HUES6 (cell line): ENCODE results near the gene PPP1CA.

Experiments
- H3K27ac ChIP-seq: 2 replicates; pipeline ENCODE4 v1.7.0; 2013; ENCODE audit warnings: low read depth, mild to moderate bottlenecking, low read length, inconsistent platforms
- H3K27me3 ChIP-seq: 2 replicates; pipeline ENCODE4 v1.6.1; 2013; ENCODE audit warnings: low read length; ENCODE audit not compliant: control insufficient read depth, insufficient read depth
- H3K36me3 ChIP-seq: 2 replicates; pipeline ENCODE4 v1.6.1; 2013; ENCODE audit warnings: low read length; ENCODE audit not compliant: control insufficient read depth, insufficient read depth
- H3K4me1 ChIP-seq: 2 replicates; pipeline ENCODE4 v1.6.1; 2013; ENCODE audit warnings: low read length; ENCODE audit not compliant: control insufficient read depth, insufficient read depth
- H3K4me3 ChIP-seq: 2 replicates; pipeline ENCODE4 v1.5.1; 2013; ENCODE audit warnings: low read depth, low read length
- H3K9ac ChIP-seq: one replicate; pipeline ENCODE4 v1.6.1; 2013; ENCODE audit warnings: mild to moderate bottlenecking, low read length
- H3K9me3 ChIP-seq: 2 replicates; pipeline ENCODE4 v1.6.1; 2013; ENCODE audit warnings: low read depth, low read length; ENCODE audit not compliant: control insufficient read depth, insufficient read depth

PPP1CA gene

DNA sequence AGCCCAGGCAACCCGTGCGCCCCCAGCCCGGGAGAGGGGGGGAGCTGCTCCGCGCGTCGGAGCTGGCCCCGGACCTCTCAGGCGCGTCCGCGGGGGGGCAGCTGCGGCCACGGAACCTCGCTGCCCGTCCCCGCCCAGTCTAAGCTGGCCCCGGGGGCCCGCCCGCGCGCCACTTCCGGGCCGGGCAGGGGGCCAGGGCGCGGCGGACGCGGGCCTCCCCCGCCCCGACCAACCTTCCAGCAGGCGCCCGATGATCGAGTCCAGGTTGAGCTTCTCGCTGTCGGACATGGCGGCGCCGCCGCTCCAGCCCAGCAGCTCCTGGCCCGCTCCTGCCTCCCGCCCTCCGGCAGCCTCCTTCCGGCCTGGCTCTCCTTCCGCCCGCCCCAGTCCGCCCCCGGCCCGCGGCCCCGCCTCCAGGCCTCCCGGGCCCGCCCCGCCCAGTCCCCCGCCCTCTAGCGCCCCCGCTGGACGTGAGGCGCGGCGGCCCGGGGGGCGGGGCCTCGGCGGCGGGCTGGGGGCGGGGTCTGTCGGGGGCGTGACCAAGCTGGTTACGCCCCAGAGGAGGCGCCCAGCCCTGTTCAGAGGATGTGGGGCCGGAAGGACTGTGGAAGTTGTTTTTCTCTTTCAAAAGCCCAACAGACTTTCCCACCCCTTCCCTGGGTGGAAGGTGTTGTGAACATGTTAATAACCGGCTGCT is at the start of gene PPP1CA:
TSS of gene PPP1CA (minus strand) at position 364 of the 697 bp plus-strand sequence. CDS start at position 288, 76 bp downstream.
- Histone ChIP-seq H3K9ac (peak within 1 kb of the TSS; percentile 90), H3K27ac (peak within 1 kb of the TSS; percentile 89), H3K27me3 (no peaks in the 10 kb centered on the region), H3K36me3 (peaks cover 33% of the 10 kb centered on the region), H3K4me1 (peaks cover 23% of the 10 kb centered on the region), H3K9me3 (no peaks in the 10 kb centered on the region), H3K4me3 (peak within 1 kb of the TSS; percentile 85)

DNA sequence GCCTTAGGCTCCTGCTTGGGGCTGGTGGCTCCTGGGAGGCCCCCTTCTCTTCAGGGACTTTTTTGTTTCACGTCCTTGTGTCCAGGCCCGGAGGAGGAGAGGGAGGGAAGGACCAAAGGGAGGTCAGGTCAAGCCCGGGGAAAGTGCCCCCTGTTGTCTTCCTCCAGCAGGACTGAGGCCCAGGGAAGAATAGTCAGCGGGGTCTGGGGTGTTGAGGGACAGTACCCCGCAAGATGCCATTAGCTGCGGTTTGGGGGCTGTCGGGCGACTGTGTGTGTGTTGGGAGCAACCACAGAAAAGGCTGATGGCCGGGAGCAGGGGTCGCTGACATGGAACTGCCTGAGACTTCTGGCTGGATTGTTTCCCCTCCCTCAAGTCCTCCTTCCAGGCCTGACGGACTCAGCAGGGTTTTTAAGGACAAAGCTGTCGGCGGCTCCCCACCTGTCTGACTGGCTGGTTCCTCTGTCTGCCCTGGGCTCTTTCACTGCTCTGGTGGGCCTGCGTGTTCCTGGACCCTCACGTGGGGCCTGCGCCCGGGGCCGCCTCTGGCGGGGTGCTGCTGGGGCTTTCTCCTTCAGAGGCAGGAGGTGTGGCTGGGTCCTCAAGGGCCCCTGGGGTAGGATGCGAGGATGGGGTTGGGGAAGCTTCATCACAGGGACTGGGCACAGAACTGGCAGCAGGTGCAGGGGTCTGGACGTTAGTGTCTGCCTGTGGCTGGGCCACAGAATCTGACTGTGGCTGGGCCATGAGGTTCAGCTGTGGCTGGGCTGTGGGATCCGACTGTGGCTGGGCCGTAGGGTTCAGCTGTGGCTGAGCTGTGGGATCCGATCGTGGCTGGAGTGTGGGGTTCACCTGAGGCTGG is 49.4 kb upstream of the PPP1CA start:
- no peaks in the 10 kb centered on the region for H3K9me3 ChIP-seq
- no peaks in the 10 kb centered on the region for H3K4me1 ChIP-seq
- no peak overlapping the region for H3K27ac ChIP-seq
- no peak overlapping the region for H3K9ac ChIP-seq
- H3K4me3 ChIP-seq = no peak overlapping the region
- no peaks in the 10 kb centered on the region; the same call in 1 of the 2 replicates for H3K27me3 ChIP-seq
- no peaks in the 10 kb centered on the region for H3K36me3 ChIP-seq

GRCh38 chr11:67449116-67449844 is 47.6 kb upstream of the PPP1CA start:
- Histone ChIP-seq H3K9ac (no peak overlapping the region), H3K4me1 (no peaks in the 10 kb centered on the region), H3K27me3 (no peaks in the 10 kb centered on the region; the same call in 1 of the 2 replicates), H3K27ac (no peak overlapping the region), H3K9me3 (no peaks in the 10 kb centered on the region), H3K36me3 (no peaks in the 10 kb centered on the region), H3K4me3 (no peak overlapping the region)

GRCh38 chr11:67448220-67448609 is 46.6 kb upstream of the PPP1CA start:
- Histone ChIP-seq H3K27ac (no peak overlapping the region), H3K4me3 (no peak overlapping the region), H3K9me3 (no peaks in the 10 kb centered on the region), H3K9ac (no peak overlapping the region), H3K36me3 (no peaks in the 10 kb centered on the region), H3K27me3 (no peaks in the 10 kb centered on the region; the same call in 1 of the 2 replicates), H3K4me1 (no peaks in the 10 kb centered on the region)

DNA sequence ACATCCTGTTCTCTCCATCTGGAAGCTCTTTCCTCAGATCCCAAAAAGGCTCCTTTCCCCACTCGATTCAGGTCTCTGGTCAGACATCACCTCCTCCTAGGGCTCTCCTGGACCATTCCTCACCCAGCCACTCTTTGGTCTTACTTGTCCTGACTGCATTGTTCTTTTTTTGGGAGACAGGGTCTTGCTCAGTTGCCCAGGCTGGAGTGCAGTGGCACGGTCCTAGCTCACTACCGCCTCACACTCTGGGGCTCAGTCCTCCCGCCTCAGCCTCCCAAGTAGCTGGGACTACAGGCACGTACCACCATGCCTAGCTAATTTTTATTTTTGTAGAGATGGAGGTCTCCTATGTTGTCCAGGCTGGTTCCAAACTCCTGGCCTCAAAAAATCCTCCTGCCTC is 43.9 kb upstream of the PPP1CA start:
- Histone ChIP-seq H3K9ac (no peak overlapping the region), H3K27ac (no peak overlapping the region)

GRCh38 chr11:67442504-67443404 is 41.1 kb upstream of the PPP1CA start:
- H3K36me3 ChIP-seq = peaks cover 36% of the 10 kb centered on the region
- H3K27me3 ChIP-seq = no peaks in the 10 kb centered on the region; the same call in 1 of the 2 replicates
- H3K4me1 ChIP-seq = peaks cover 2% of the 10 kb centered on the region
- peak overlapping the region; percentile 90 for H3K4me3 ChIP-seq
- H3K9me3 ChIP-seq = no peaks in the 10 kb centered on the region
- H3K27ac ChIP-seq = peak overlapping the region; percentile 73; the same call in 1 of the 2 replicates
- H3K9ac ChIP-seq = peak overlapping the region; percentile 95

More for the DNA sequence above, 43.9 kb upstream of the PPP1CA start:
- Histone ChIP-seq H3K27me3 (no peaks in the 10 kb centered on the region; the same call in 1 of the 2 replicates), H3K4me3 (no peak overlapping the region), H3K4me1 (no peaks in the 10 kb centered on the region), H3K9me3 (no peaks in the 10 kb centered on the region), H3K36me3 (peaks cover 16% of the 10 kb centered on the region)

DNA sequence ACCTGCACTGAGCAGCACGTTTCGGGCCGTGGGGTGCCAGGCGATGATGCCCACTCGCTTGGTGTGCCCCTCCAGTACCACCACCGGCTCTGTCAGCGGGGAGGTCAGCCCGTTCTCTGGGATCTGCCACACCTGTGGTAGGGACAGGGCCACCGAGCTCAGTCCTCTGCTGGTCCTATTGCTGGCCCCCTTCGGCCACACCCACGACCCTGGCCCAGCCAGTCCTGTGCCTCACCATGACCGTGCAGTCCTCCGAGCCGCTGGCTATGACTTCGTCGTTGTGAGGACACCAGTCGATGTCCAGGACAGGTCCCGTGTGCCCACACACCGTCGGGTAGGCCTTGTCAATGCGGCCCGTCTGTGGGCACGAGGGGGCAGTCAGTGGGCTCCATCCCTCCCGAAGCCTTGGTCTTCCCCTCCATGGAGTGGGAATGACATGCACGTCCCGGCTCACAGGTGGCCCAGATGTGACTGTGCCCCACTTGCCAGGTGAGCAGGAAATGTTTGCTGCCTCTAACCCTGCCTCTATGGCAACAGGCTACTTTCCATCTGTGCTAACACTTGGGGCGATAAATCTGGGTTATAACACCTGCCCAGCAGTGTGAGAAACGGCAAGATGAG is 40.2 kb upstream of the PPP1CA start:
- Histone ChIP-seq H3K4me1 (peaks cover 10% of the 10 kb centered on the region), H3K27ac (no peak overlapping the region), H3K4me3 (peak overlapping the region; percentile 90; the same call in 1 of the 2 replicates), H3K9me3 (no peaks in the 10 kb centered on the region), H3K36me3 (peaks cover 40% of the 10 kb centered on the region), H3K9ac (peak overlapping the region; percentile 95), H3K27me3 (no peaks in the 10 kb centered on the region; the same call in 1 of the 2 replicates)

DNA sequence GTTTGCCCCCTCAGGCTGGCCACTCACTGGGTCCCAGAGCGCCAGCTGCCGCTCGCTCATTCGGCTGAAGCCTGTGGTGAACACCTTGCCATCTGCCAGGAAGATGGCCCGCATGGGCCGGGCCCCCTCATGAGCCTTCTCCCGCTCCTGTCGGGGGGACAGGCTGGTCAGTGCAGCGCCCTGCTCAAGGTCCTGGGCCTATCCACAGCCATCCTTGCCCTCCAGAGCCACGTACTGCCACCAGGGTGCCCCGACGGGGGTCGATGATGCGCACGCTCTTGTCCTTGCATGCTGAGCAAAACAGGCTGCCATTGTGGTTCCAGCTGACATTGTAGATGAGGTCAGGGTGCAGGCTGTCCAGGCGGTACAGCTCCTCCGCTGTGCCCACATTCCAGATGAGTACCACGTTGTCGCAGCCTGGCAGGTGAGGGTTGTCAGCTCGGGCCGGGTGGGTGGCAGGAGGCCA is 39.5 kb upstream of the PPP1CA start:
- Histone ChIP-seq H3K36me3 (peaks cover 40% of the 10 kb centered on the region), H3K9ac (no peak overlapping the region), H3K4me3 (no peak overlapping the region), H3K27ac (no peak overlapping the region), H3K4me1 (peaks cover 15% of the 10 kb centered on the region), H3K9me3 (no peaks in the 10 kb centered on the region), H3K27me3 (no peaks in the 10 kb centered on the region; the same call in 1 of the 2 replicates)

GRCh38 chr11:67440229-67441097 is 38.8 kb upstream of the PPP1CA start:
- H3K36me3 ChIP-seq = peaks cover 44% of the 10 kb centered on the region
- H3K9me3 ChIP-seq = no peaks in the 10 kb centered on the region
- H3K27me3 ChIP-seq = no peaks in the 10 kb centered on the region
- H3K9ac ChIP-seq = no peak overlapping the region
- no peak overlapping the region for H3K27ac ChIP-seq
- H3K4me1 ChIP-seq = peaks cover 21% of the 10 kb centered on the region
- H3K4me3 ChIP-seq = no peak overlapping the region
